Liver (tissue), 9 donors: ENCODE results near the gene CDCA4. TPM values are rescaled to one million over a fixed set of nuclear protein-coding genes. Genes with fewer than 3 reads are reported as not detected.

Source experiments
- DNase-seq: peaks from one replicate; pipeline ENCODE4 v3.0.0-alpha.2; 2017; ENCODE audit warnings: low spot score
- H3K27ac ChIP-seq, 2 donors: one replicate each; pipeline ENCODE4 v1.7.0; 2013; ENCODE audit warnings: inconsistent platforms in 2 of 2, low read length in 2 of 2, control low read depth in 1 of 2, low read depth in 1 of 2, mild to moderate bottlenecking in 1 of 2
- H3K27me3 ChIP-seq, 4 donors: one replicate each; pipeline versions ENCODE4 v1.6.1 to v1.7.0; 2013; ENCODE audit warnings: low read length in 3 of 4, inconsistent platforms in 1 of 4, mild to moderate bottlenecking in 1 of 4, moderate library complexity in 1 of 4; ENCODE audit not compliant: control insufficient read depth in 4 of 4, insufficient read depth in 4 of 4
- H3K36me3 ChIP-seq, 4 donors: one replicate each; pipeline versions ENCODE4 v1.6.1 to v1.7.0; 2013; ENCODE audit warnings: low read length in 3 of 4, mild to moderate bottlenecking in 3 of 4, low read depth in 1 of 4, moderate library complexity in 1 of 4; ENCODE audit not compliant: control insufficient read depth in 4 of 4, insufficient read depth in 3 of 4
- H3K4me1 ChIP-seq, 4 donors: one replicate each; pipeline versions ENCODE4 v1.6.1 to v1.7.0; 2013; ENCODE audit warnings: low read length in 3 of 4, mild to moderate bottlenecking in 3 of 4, moderate library complexity in 1 of 4; ENCODE audit not compliant: control insufficient read depth in 4 of 4, insufficient read depth in 4 of 4
- H3K4me3 ChIP-seq, 3 donors: one replicate each; pipeline versions ENCODE4 v1.6.1 to v1.7.0; 2013; ENCODE audit warnings: low read length in 3 of 3, control low read depth in 1 of 3, low read depth in 1 of 3, mild to moderate bottlenecking in 1 of 3
- H3K9ac ChIP-seq, 2 donors: one replicate each; pipeline ENCODE4 v1.7.0; 2013; ENCODE audit warnings: low read length in 2 of 2, mild to moderate bottlenecking in 2 of 2, moderate library complexity in 2 of 2, control low read depth in 1 of 2, low read depth in 1 of 2
- H3K9me3 ChIP-seq, 4 donors: one replicate each; pipeline versions ENCODE4 v1.6.1 to v1.7.0; 2013; ENCODE audit warnings: low read length in 3 of 4; ENCODE audit not compliant: control insufficient read depth in 4 of 4
- EGR1 ChIP-seq, 2 donors: IDR thresholded peaks; 2 replicates each; pipeline ENCODE4 v1.6.1; 2016 to 2018; ENCODE audit warnings: antibody characterized with exemption in 2 of 2, low read depth in 2 of 2
- FOXA1 ChIP-seq: IDR thresholded peaks from 2 replicates; pipeline ENCODE4 v1.6.1; 2016; ENCODE audit warnings: antibody characterized with exemption
- FOXA2 ChIP-seq: IDR thresholded peaks from 2 replicates; pipeline ENCODE4 v1.6.1; 2016; ENCODE audit warnings: antibody characterized with exemption
- GABPA ChIP-seq, 2 donors: IDR thresholded peaks in 1 of 2; conservative IDR thresholded peaks in 1 of 2; 2 replicates each; pipeline ENCODE4 v1.6.1; 2016; ENCODE audit warnings: antibody characterized with exemption in 2 of 2, mild to moderate bottlenecking in 1 of 2, moderate library complexity in 1 of 2
- HNF4A ChIP-seq, 2 donors: conservative IDR thresholded peaks; 2 replicates each; pipeline ENCODE4 v1.6.1; 2016; ENCODE audit warnings: antibody characterized with exemption in 2 of 2, mild to moderate bottlenecking in 2 of 2
- HNF4G ChIP-seq: IDR thresholded peaks from 2 replicates; pipeline ENCODE4 v1.6.1; 2016; ENCODE audit warnings: antibody characterized with exemption
- JUND ChIP-seq, 2 donors: IDR thresholded peaks; 2 replicates each; pipeline ENCODE4 v1.6.1; 2016; ENCODE audit warnings: antibody characterized with exemption in 2 of 2
- NR2F2 ChIP-seq: IDR thresholded peaks from 2 replicates; pipeline ENCODE4 v1.6.1; 2016; ENCODE audit warnings: antibody characterized with exemption
- REST ChIP-seq: IDR thresholded peaks from 2 replicates; pipeline ENCODE4 v1.6.1; 2016; ENCODE audit warnings: antibody characterized with exemption, mild to moderate bottlenecking
- RXRA ChIP-seq, 2 donors: IDR thresholded peaks; 2 replicates each; pipeline ENCODE4 v1.6.1; 2017 to 2018; ENCODE audit warnings: antibody characterized with exemption in 2 of 2, mild to moderate bottlenecking in 1 of 2
- SP1 ChIP-seq: IDR thresholded peaks from 2 replicates; pipeline ENCODE4 v1.6.1; 2018; ENCODE audit warnings: antibody characterized with exemption, mild to moderate bottlenecking
- TAF1 ChIP-seq: conservative IDR thresholded peaks from 2 replicates; pipeline ENCODE4 v1.6.1; 2016; ENCODE audit warnings: antibody characterized with exemption, mild to moderate bottlenecking
- YY1 ChIP-seq: IDR thresholded peaks from 2 replicates; pipeline ENCODE4 v1.6.1; 2016; ENCODE audit warnings: antibody characterized with exemption, mild to moderate bottlenecking
- ZBTB33 ChIP-seq: IDR thresholded peaks from 2 replicates; pipeline ENCODE4 v1.6.1; 2016; ENCODE audit warnings: antibody characterized with exemption
- WGBS: extraction: QIAGEN DNeasy Blood & Tissue Kit; methylation state at CpG from one replicate; pipeline ENCODE4 v1.1.7; 2013; 5-methylcytosine and 5-hydroxymethylcytosine counted together
- polyA plus RNA-seq, 2 donors: library from polyadenylated mRNA; stranded (reverse) in 1 of 2; unstranded in 1 of 2; fragments of 200-250 nt in 1 of 2; fragments of >200 nt in 1 of 2; fragmentation: Nextera tagmentation in 1 of 2; extraction: Ambion mirVana in 1 of 2; gene quantifications; one replicate each; pipeline versions ENCODE4 v1.2.1 to v1.2.3, GENCODE V29; 2013 to 2015
- total RNA-seq, 2 donors: library from RNA; depleted of rRNA; stranded (reverse); fragments of >200 nt; gene quantifications; one replicate each; pipeline ENCODE4 v1.2.3, GENCODE V29; 2014
- TF ChIP-seq, protein P1 (sequence below): IDR thresholded peaks from 2 replicates; pipeline ENCODE4 v1.6.1; 2016; ENCODE audit warnings: antibody characterized with exemption
- TF ChIP-seq, protein P2 (sequence below): fragments of 150-350 bp; IDR thresholded peaks from 2 replicates; pipeline ENCODE4 v1.5.1; 2017; ENCODE audit warnings: improper control_type of control experiment, low read depth, low read length; ENCODE audit not compliant: missing input control
- TF ChIP-seq, protein P3 (sequence below): IDR thresholded peaks from 2 replicates; pipeline ENCODE4 v1.6.1; 2016; ENCODE audit warnings: antibody characterized with exemption
- donor health status: healthy.
- donor health status: healthy.
- donor health status: healthy.
- donor health status: healthy.
- donor health status: healthy.

CDCA4 gene
- total and polyA plus RNA-seq, 4 donors, result 1.2 to 34.5 (median 2.7) TPM

DNA sequence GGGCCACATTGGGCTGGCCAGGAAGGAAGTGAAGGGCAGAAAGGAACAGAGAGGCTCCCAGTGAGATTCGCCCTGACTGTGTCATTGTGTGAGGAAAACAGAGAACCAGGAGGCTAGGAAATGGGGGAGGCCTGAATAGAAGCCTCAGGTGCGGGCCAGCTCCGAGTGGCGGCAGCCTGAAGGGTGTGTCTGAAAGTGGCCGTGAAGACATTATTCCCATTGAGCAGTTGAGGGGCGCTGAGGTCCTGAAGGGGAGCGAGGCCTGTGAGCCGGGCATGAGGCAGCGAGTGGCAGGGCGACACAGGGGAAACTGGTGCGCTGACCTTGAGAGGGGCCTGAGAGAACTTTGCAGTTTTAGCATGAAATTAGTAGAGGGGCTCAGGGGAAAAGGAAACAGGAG is 28.4 kb downstream of the CDCA4 start:
- Histone ChIP-seq H3K36me3 (peaks cover 0 to 14% (median 3%) of the 10 kb centered on the region in 4 donors), H3K4me3 (no peak overlapping the region), H3K9me3 (no peaks in the 10 kb centered on the region), H3K4me1 (no peaks in the 10 kb centered on the region), H3K27me3 (no peaks in the 10 kb centered on the region), H3K27ac (no peak overlapping the region), H3K9ac (no peak overlapping the region)
- DNase-seq, result no peak
- WGBS, result 97% methylated on average over 11 of the region's 11 CpGs
- TF ChIP-seq NR2F2 (no peak), RXRA (IDR thresholded peaks at IDR 0.05) (no peak), ZBTB33 (no peak), FOXA2 (no peak), YY1 (no peak), REST (no peak), TAF1 (no peak), HNF4A (conservative IDR thresholded peaks at IDR 0.05) (no peak), JUND (IDR thresholded peaks at IDR 0.05) (no peak), FOXA1 (no peak), EGR1 (IDR thresholded peaks at IDR 0.05; ENCODE audit: low read depth in 2 of 2) (no peak), HNF4G (no peak), SP1 (no peak), GABPA (IDR thresholded peaks at IDR 0.05 in 1 of 2, conservative IDR thresholded peaks at IDR 0.05 in 1 of 2) (no peak)
- TF ChIP-seq, protein P1, sequence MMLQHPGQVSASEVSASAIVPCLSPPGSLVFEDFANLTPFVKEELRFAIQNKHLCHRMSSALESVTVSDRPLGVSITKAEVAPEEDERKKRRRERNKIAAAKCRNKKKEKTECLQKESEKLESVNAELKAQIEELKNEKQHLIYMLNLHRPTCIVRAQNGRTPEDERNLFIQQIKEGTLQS, result no peak
- TF ChIP-seq, protein P2, sequence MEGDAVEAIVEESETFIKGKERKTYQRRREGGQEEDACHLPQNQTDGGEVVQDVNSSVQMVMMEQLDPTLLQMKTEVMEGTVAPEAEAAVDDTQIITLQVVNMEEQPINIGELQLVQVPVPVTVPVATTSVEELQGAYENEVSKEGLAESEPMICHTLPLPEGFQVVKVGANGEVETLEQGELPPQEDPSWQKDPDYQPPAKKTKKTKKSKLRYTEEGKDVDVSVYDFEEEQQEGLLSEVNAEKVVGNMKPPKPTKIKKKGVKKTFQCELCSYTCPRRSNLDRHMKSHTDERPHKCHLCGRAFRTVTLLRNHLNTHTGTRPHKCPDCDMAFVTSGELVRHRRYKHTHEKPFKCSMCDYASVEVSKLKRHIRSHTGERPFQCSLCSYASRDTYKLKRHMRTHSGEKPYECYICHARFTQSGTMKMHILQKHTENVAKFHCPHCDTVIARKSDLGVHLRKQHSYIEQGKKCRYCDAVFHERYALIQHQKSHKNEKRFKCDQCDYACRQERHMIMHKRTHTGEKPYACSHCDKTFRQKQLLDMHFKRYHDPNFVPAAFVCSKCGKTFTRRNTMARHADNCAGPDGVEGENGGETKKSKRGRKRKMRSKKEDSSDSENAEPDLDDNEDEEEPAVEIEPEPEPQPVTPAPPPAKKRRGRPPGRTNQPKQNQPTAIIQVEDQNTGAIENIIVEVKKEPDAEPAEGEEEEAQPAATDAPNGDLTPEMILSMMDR, result no peak
- TF ChIP-seq, protein P3, sequence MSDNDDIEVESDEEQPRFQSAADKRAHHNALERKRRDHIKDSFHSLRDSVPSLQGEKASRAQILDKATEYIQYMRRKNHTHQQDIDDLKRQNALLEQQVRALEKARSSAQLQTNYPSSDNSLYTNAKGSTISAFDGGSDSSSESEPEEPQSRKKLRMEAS, result no peak

- Histone ChIP-seq H3K4me1 (peaks cover 0 to 1% (median 0%) of the 10 kb centered on the region in 4 donors), H3K27me3 (no peaks in the 10 kb centered on the region), H3K9me3 (no peaks in the 10 kb centered on the region), H3K4me3 (no peak overlapping the region), H3K36me3 (peaks cover 0 to 14% (median 3%) of the 10 kb centered on the region in 4 donors), H3K9ac (no peak overlapping the region), H3K27ac (no peak overlapping the region)
- TF ChIP-seq FOXA2 (no peak), FOXA1 (no peak), YY1 (no peak)
- DNase-seq, result no peak
- 96% methylated on average over 34 of the region's 34 CpGs for WGBS
These were observed 29.0 kb downstream of the CDCA4 start for GRCh38 chr14:104991896-104992230.
